Adrenal gland (tissue), 12 donors: Measurements from ENCODE around the gene EXT2. TPM values are rescaled to one million over a fixed set of nuclear protein-coding genes. Genes with fewer than 3 reads are reported as not detected.

ENCODE experiments used
- DNase-seq, 7 donors: peaks; one replicate each; pipeline ENCODE4 v3.0.0-alpha.2; 2019 to 2020
- H3K27ac ChIP-seq, 5 donors: fragments of 200-600 bp; sonication (generic) in 4 of 5; 1 replicate in 3 of 5; 2 replicates in 2 of 5; pipeline versions ENCODE4 v1.5.1 to v1.8.0; 2016 to 2020; ENCODE audit warnings: mild to moderate bottlenecking in 1 of 5
- H3K27me3 ChIP-seq: fragments of 200-600 bp; 2 replicates; pipeline ENCODE4 v1.8.0; 2021
- H3K36me3 ChIP-seq, 2 donors: fragments of 200-600 bp; replicated peaks in 1 of 2; 1 replicate in 1 of 2; 2 replicates in 1 of 2; pipeline versions ENCODE4 v1.5.1 to v1.8.0; 2018 to 2022
- H3K4me1 ChIP-seq, 2 donors: fragments of 200-600 bp; replicated peaks in 1 of 2; 1 replicate in 1 of 2; 2 replicates in 1 of 2; pipeline versions ENCODE4 v1.5.1 to v1.8.0; 2018 to 2021
- H3K4me3 ChIP-seq, 4 donors: fragments of 200-600 bp; sonication (generic) in 3 of 4; one replicate each; pipeline ENCODE4 v1.5.1; 2016 to 2018
- H3K9me3 ChIP-seq, 3 donors: fragments of 200-600 bp; sonication (generic) in 1 of 3; replicated peaks in 1 of 3; 1 replicate in 2 of 3; 2 replicates in 1 of 3; pipeline versions ENCODE4 v1.5.1 to v1.8.0; 2016 to 2021
- CTCF ChIP-seq, 6 experiments: fragments of 450-650 bp in 4 of 6; fragments of 200-600 bp in 2 of 6; sonication (generic) in 1 of 6; IDR thresholded peaks; 1 replicate in 5 of 6; 2 replicates in 1 of 6; pipeline versions ENCODE4 v1.5.1 to v1.8.0; 2016 to 2021; ENCODE audit warnings: antibody characterized with exemption in 6 of 6, mild to moderate bottlenecking in 2 of 6, moderate library complexity in 1 of 6
- POLR2A ChIP-seq, 2 donors: fragments of 450-650 bp; IDR thresholded peaks; one replicate each; pipeline ENCODE4 v1.6.1; 2017; ENCODE audit warnings: antibody characterized with exemption in 2 of 2, mild to moderate bottlenecking in 2 of 2, moderate library complexity in 1 of 2
- WGBS, 4 donors: extraction: QIAGEN DNeasy Blood & Tissue Kit in 2 of 4; methylation state at CpG; one replicate each; pipeline versions ENCODE4 v1.1.5 to v1.1.7; 2013 to 2017; 5-methylcytosine and 5-hydroxymethylcytosine counted together
- intact Hi-C, 2 donors: fragments of 100-400 bp; cut with DNase I; formaldehyde crosslinking; loops; one replicate each; pipeline versions ENCODE4 v1.14.1 to v1.15.0; 2022 to 2023
- polyA plus RNA-seq, 3 donors: library from polyadenylated mRNA; stranded (reverse); fragments of 200-250 nt in 2 of 3; fragments of 350-450 nt in 1 of 3; fragmentation: Illumina TruSeq in 1 of 3; extraction: RNeasy Lipid Tissue Mini Kit (QIAGEN cat#74804) in 1 of 3; gene quantifications; one replicate each; pipeline ENCODE4 v1.2.3, GENCODE V29; 2013 to 2014
- total RNA-seq, 9 donors: library from RNA; depleted of rRNA in 4 of 9; stranded (reverse); fragments of >200 nt in 4 of 9; fragments of 120-200 nt in 1 of 9; fragmentation: NEBNext Ultra II Directional in 1 of 9; extraction: Animal tissue kit (Norgen Biotek cat#: 25700) in 1 of 9; gene quantifications; one replicate each; pipeline versions ENCODE4 v1.1.0 to v1.2.4, GENCODE V29; 2013 to 2023
- donor health status: healthy with polysubstance abuse.
- donor health status: Bipolar disorder and iron deficiency.
- donor health status: DM: yes; HTN: yes; CAD: no.
- donor health status: DM: no; HTN: no; CAD: no.
- donor health status: DM: no; HTN: no; CAD: no.
- donor health status: DM: yes; HTN: yes; CAD: no.

The EXT2 gene
- total and polyA plus RNA-seq, 12 donors = 28.7 to 89.3 (median 46.3) TPM

- DNase-seq = no peak
- no peaks in the 10 kb centered on the region for H3K27me3 ChIP-seq
- no peaks in the 10 kb centered on the region for H3K4me1 ChIP-seq
- H3K36me3 ChIP-seq = no peaks in the 10 kb centered on the region
- intact Hi-C loops = no loop called here
- WGBS, 4 donors = 78 to 86% (median 82%) methylated on average over 15 to 18 of the region's 18 CpGs
- TF ChIP-seq POLR2A (IDR thresholded peaks at IDR 0.05) (no peak), CTCF (IDR thresholded peaks at IDR 0.05) (no peak)
- no peaks in the 10 kb centered on the region for H3K9me3 ChIP-seq
- H3K27ac ChIP-seq = no peak overlapping the region
- H3K4me3 ChIP-seq = no peak overlapping the region
Measured at GRCh38 chr11:44277196-44278090, 182.0 kb downstream of the EXT2 start.

GRCh38 chr11:44279483-44279882, 184.0 kb downstream of the EXT2 start:
- H3K36me3 ChIP-seq = no peaks in the 10 kb centered on the region
- no peak for TF ChIP-seq POLR2A (IDR thresholded peaks at IDR 0.05)
- TF ChIP-seq CTCF (IDR thresholded peaks at IDR 0.05) = no peak
- H3K9me3 ChIP-seq = no peaks in the 10 kb centered on the region
- DNase-seq = no peak
- intact Hi-C loops = no loop called here
- 77 to 84% (median 82%) methylated on average over 4 to 6 of the region's 6 CpGs for WGBS, 4 donors
- H3K4me3 ChIP-seq = no peak overlapping the region
- H3K27me3 ChIP-seq = no peaks in the 10 kb centered on the region
- no peak overlapping the region for H3K27ac ChIP-seq
- no peaks in the 10 kb centered on the region for H3K4me1 ChIP-seq

- TF ChIP-seq POLR2A (IDR thresholded peaks at IDR 0.05) (no peak), CTCF (IDR thresholded peaks at IDR 0.05) (no peak)
- Histone ChIP-seq H3K27me3 (no peaks in the 10 kb centered on the region), H3K4me3 (no peak overlapping the region), H3K9me3 (no peaks in the 10 kb centered on the region), H3K4me1 (no peaks in the 10 kb centered on the region), H3K27ac (no peak overlapping the region), H3K36me3 (no peaks in the 10 kb centered on the region)
- DNase-seq = no peak
- 76 to 85% (median 81%) methylated on average over 2 to 7 of the region's 7 CpGs for WGBS, 4 donors
- intact Hi-C loops = loop anchor here in 1 of 2 donors (5.0 kb wide), 1 partner anchor 257 kb away; no protein-coding TSS in a partner anchor
Measured at GRCh38 chr11:44280257-44280656, 184.8 kb downstream of the EXT2 start.

DNA sequence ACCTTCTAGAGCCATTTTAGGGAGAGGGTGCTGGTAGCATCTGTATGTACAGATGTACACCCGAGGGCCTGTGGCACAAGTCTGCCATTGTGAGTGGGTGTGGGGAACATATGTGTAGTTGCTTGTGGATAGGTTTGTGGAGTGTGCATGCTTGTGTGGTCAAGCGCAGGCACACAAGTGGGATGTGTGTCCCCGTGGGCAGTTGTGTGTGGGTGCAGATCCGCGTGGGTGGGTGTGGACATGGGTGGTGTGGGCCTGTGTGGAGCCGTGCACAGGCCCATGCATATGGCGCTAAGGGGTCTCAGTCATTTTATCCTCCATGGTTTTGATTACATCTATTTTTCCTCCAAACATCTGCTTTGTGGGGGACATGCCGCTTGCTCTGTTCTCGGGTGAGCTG, 185.7 kb downstream of the EXT2 start:
- Histone ChIP-seq H3K4me1 (no peaks in the 10 kb centered on the region), H3K27ac (no peak overlapping the region), H3K27me3 (no peaks in the 10 kb centered on the region), H3K4me3 (no peak overlapping the region), H3K9me3 (no peaks in the 10 kb centered on the region), H3K36me3 (no peaks in the 10 kb centered on the region)
- WGBS, 4 donors = 90 to 95% (median 92%) methylated on average over 9 of the region's 9 CpGs
- intact Hi-C loops = loop anchor here in 1 of 2 donors (5.0 kb wide), 1 partner anchor 256 kb away; no protein-coding TSS in a partner anchor
- TF ChIP-seq CTCF (IDR thresholded peaks at IDR 0.05) = no peak
- no peak for TF ChIP-seq POLR2A (IDR thresholded peaks at IDR 0.05)
- DNase-seq = no peak
